GM21576 (cell line): Measurements from ENCODE around the gene TAF12.
A peak's percentile ranks its signal among the peaks of the same experiment; 100 is the strongest.
"Not testable (repeated sequence)": the region's sequence is repeated elsewhere in the genome, so short reads cannot be mapped to it uniquely, and the experiment has no call there.

Experiments used
- ATAC-seq: cut with Tn5 transposase; IDR thresholded peaks from one replicate; pipeline ENCODE4 v1.9.1; 2021; ENCODE audit warnings: mild to moderate bottlenecking, moderate library complexity; ENCODE audit not compliant: unreplicated experiment

The TAF12 gene

DNA sequence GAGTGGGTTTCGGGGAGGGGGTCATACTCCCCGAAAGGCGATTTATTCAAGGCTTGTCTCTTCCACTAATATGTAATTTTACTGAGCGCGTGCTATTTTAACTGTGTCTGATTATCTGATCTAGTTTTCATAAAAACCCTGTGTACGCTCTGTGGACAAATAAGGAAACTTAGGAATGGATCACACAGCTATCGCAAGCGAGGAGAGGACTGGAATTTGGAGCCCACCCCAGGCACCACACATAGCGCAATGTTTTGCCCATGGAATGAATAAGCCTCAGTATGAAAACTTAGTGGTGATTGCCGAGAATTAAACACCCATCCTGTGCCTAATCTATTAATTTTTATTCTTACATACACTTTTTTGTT lies 60.6 kb downstream of the TAF12 start:
- ATAC-seq: no peak

DNA sequence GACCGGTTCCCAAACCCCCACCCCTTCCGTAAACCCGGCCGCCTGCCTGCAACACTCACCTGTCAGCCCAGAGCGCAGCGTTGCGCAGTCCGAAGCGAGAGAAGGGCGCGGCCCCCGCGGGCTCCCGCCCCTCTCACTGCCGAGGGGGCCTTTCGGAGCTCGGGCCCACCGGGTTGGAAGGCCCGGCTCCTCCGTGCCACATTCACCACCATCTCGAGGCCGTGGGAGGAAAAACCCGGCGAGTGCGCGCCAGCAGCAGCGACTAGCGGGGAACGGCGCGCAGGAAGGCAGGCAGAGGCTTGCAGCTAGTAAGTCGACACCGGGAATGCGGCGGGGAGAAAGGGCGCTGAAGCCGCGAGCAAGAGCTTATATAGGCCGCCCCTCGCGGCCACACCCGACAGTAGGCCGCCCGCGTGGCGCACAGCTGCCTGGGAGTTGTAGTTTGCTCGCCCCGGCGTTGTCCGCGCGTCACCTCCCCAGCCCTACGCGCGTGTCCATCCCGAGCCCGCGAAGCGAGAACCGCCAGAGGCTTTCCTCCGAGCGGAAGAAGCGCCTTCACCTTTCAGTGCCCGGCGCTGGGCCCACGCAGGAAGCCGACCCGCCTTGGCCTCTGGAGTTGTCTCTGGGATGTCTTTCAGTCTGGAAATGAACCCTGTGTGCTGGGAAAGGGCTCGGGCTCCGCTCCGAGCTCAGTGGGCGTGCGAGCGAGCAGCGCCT lies 61.2 kb downstream of the TAF12 start:
- ATAC-seq: peak; percentile 78

DNA sequence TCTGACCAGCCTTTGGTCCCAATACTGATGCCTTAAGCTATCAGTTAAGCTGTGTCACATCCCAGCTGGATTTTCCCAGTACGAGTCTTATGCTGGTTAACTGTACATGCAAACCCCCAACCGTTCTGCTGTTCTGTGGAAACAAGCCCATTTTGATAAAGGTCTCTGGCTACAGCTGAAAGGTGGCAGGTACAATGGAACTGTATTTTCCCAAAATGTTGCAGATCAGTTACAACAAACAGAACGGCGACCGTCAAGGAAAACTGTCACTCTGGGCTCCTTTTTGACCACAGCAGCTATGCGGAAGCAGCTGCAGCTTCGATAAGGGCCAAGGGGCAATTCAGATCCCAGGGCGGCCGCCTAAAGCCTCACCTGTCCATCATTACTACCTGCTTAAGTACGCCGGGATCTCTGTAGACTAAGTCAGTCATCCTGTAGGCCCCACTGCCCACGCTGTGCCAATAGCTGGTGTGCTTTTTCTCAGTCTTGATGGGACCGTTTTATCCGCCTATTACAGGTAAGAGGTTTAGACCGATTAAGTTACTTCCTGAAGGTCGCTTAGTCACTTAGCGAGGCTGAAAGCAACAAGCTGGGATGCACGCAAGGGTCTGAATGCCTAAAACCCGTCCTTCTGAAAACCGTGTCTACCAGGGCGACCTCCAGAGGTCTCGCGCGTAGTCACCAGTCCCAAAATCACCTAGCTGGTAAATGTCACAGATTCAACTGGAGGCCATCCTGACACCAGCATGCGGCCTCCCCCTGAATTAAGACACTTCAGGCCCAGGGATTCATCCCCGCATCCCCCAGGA lies 61.9 kb downstream of the TAF12 start:
- ATAC-seq: peak; percentile 22

DNA sequence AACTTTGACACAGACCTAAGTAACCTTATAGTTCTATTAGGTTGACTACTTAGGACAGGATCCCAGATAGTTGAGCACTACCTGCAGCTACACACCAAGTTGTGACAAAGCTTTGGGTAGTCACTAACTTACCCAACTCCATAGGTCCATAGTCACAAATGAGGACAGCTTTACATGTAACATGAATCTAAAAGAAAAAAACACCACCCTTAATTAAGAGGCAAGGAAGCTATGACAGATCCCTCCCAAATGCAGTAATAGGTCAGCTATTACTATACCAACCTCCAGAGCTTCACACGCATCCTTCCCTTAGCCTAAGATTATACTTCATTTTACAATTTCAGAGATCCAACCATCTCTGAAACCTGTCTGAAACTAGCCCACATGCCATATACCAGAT lies 63.5 kb downstream of the TAF12 start:
- ATAC-seq: no peak

DNA sequence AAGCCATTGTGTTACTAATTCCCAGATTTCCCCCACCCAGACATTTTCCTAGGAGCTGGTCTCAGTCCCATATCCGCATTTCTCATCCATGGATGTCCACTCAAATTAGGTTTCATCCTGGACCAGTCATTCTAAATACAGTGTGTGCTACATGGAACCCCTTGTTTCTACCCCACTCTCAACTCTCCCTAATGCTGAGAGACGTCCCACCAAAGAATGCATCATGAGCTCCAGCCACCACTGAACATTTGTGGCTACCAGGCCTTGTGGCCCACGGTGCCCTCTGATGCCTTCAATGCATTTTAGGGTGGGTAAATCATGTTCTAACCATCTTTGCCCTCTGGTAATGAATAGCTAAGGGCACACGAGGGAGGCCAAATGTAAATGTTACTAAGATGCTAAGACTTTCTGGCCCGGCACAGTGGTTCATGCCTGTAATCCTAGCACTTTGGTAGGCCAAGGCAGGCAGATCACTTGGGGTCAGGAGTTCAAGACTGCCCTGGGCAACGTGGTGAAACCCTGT lies 64.1 kb downstream of the TAF12 start:
- ATAC-seq: no peak

DNA sequence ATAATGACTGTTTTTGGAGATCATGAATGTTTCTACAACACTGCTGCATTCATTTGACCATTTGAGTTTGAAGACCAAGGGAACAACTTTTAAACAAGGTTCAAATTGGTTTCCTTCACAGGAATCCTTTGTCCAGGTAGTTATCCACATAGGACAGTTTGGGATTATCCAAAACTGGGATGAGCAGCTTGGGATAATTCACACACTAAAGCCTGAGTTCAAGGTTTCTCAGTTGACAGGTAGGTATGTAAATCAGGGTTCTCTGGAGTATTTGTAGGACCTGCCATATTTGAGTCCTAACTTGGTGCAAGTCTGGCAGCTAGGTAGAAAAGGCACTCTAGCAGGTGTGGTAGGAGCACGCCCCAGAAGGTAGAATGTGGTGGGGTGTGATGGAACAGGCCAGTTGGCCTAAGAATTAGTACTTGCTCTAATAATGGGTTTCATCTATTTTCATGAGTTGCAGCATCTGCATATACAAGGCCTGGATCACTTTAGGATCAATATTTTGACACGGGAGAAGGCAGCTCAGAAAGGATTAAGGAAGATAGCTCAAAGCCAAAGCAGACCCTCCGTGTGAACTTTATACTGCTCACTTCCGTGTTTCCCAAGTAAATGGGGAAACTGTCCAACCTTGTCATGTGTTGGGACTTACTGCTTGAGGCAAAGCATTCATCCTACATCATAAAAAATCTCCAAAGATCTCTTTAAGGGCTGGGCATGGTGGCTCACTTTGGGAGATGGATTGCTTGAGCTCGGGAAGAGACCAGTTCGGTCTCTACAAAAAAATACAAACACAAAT lies 64.9 kb downstream of the TAF12 start:
- ATAC-seq: no peak

DNA sequence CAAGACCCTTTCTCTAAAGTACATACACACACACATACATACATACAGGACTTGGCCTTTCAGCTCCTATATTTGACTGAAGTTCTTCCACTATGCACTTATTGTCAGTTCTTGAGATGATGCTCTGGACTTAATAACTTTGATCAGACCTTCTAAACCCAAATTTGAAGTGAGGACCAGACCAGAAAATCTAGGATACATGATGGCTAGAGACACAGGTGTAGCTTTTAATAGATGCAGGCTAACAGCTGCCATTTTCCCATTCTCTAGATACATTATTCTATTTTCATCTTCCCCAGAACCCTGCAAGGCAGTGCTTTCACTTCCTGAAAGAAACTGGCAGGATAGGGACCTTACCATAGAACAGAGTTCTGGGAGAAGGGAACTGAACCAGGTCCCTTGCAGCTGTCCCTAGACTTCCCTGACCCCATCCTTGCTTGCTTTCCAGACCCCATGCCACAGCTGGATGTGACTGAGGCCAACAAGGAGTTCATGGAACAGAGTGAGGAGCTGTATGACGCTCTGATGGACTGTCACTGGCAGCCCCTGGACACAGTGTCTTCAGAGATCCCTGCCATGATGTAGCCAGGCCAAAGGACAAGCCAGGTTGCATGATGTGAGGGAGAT lies 65.7 kb downstream of the TAF12 start:
- no peak for ATAC-seq

DNA sequence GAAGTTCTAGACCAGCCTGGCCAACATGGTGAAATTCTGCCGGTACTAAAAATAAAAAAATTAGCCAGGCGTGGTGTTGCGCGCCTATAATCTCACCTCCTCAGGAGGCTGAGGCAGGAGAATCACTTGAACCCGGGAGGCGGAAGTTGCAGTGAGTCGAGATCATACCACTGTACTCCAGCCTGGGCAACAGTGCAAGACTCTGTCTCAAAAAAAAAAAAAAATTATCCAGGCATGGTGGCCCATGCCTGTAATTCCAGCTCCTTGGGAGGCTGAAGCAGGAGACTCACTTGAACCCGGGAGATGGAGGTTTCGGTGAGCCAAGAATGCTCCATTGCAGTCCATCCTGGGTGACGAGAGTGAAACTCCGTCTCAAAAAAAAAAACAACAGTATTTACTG lies 69.3 kb downstream of the TAF12 start:
- no peak for ATAC-seq

DNA sequence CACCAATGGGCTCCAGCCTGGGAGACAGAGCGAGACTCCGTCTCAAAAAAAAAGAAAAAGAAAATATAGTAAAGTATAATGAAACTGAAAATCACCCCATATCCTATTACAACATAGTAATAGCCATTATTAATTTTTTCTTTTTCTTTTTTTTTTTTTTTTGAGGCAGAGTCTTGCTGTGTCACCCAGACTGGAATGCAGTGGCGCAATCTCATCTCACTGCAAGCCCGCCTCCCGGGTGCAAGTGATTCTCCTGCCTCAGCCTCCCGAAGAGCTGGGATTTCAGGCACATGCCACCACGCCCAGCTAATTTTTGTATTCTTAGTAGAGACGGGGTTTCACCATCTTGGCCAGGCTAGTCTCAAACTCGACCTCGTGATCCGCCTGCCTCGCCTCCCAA lies 70.0 kb downstream of the TAF12 start:
- not testable (repeated sequence) for ATAC-seq

DNA sequence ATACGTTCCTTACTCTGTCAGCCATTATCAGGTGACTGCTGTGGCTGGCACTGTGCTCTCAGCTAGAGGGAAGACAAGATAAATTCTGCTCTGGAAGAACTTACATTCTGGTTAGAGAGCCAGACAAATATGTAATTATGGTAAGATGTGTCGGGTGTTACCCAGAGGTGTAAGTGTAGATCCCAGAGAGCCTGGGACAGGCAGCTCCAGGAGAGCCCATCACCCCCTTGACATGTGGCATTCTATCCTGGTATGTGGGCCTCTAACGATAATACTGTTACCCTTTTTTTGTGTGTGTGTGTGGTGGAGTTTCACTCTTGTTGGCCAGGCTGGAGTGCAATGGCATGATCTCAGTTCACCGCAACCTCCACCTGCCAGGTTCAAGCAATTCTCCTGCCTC lies 71.0 kb downstream of the TAF12 start:
- ATAC-seq: no peak

DNA sequence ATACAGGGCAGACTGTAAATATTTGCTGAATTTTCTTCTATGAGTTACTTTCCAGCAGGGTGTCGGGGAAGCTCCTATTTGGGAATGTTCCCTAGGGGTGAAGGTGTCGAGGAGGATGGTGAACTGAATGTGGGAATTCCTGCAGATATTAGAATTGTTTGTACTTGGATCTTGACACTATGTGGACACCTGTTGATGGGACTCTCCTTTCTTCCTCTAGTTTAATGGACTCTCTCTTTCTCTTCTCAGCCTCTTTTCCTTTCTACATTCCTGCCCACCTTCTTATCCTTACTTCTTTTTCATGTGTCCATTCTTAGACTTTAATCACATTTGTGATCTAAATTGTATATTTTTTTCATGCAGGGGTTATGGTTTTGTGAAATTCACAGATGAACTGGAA lies 75.9 kb downstream of the TAF12 start:
- ATAC-seq: no peak

DNA sequence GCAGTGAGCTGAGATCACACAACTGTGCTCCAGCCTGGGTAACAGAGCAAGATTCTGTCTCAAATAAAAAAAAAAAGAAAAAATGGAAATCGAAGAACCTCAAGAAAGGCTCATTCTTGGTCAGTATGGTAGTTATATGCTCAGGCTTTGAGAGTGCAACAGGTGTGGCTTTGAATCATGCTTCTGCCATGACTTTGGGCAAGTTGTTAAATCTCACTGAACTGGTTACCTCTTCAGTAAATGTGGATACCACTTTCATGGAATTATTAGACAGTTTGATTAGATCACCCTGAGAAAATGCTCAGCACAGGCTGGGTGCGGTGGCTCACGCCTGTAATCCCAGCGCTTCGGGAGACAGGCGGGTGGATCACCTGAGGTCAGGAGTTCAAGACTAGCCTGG lies 77.1 kb downstream of the TAF12 start:
- ATAC-seq: no peak

DNA sequence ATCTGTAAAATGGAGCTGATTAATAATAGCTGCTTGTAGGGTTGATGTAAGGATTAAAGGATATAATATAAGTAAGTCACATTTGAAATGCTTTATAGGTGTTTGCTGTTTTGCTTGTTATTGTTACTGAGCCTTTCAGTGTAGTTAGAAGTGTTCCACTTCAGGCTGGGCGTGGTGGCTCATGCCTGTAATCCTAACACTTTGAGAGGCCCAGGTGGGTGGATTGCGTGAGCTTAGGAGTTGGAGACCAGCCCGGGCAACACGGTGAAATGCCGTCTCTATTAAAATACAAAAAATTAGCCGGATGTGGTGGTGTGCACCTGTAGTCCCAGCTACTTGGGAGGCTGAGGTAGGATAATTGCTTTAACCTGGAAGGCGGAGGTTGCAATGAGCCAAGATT lies 77.8 kb downstream of the TAF12 start:
- no peak for ATAC-seq

DNA sequence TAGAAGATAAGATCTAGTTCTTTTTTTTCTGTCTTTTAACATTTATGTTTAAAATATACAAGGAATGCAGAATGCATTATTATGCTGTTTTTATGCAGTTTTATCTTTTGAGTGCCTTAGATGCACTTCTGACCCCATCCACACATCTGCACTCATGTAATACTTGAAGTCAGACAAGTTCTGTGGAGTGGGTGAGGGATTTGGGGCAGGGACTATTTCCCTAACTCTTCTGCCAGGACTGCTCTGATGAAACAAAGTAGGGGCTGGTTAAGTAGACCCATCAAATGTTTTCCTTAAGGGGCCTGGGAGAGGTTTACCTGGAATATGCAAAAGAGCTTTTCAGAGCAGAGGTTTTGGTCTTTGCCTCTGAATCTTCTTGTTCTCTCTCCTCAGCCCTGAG lies 78.6 kb downstream of the TAF12 start:
- ATAC-seq: no peak

DNA sequence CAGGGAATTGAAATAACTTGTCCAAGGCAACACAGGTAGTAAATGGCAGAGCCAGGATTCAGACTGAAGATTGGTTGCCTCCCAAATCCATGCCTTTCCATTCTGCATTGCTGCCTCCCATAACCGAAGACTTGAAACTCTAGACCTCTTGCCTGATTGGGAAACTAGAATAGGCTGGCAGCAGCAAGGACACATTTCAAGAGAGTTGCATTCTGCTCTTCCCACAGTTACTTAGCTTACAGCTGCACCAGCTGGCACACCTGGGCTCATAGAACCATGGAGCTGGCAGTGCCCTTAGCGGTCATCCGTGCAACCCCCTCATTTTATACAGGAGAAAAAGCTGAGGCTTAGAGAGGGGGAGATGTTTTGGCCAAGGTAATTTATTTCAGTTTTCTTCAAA lies 82.0 kb downstream of the TAF12 start:
- ATAC-seq: no peak
